HG02798 (cell line): ENCODE results near the gene CHCHD1.
"Not testable (repeated sequence)": the region's sequence is repeated elsewhere in the genome, so short reads cannot be mapped to it uniquely, and the experiment has no call there.

Experiments used
- ATAC-seq: cut with Tn5 transposase; IDR thresholded peaks from one replicate; pipeline ENCODE4 v1.9.1; 2021; ENCODE audit warnings: mild to moderate bottlenecking; ENCODE audit not compliant: unreplicated experiment, poor library complexity

Gene CHCHD1

DNA sequence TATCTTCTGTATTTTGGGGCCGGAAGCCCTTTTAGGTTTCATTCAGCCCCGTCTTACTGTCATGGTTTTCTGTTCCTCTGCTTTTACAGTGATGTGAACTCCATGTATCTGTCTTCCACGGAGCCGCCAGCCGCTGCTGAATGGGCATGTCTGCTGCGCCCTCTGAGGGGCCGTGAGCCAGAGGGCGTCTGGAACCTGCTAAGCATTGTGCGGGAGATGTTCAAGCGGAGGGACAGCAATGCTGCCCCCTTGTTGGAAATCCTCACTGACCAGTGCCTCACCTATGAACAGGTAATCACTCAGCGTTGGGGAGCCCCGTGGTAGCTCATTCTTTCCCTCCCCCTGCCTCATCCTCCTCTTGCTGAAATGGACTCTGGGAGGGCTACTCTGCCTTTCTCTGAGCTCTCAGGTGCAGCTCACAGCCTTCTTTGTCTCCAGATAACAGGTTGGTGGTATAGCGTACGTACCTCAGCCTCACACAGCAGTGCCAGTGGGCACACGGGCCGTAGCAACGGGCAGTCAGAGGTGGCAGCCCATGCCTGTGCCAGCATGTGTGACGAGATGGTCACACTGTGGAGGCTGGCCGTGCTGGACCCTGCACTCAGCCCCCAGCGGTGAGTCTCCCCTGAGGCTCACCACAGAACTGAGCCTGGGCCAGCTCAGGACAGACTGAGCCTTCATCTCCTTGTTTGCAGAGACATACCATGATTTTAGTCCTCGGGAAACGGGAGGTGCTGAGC, 9.2 kb downstream of the CHCHD1 start:
- ATAC-seq = no peak

DNA sequence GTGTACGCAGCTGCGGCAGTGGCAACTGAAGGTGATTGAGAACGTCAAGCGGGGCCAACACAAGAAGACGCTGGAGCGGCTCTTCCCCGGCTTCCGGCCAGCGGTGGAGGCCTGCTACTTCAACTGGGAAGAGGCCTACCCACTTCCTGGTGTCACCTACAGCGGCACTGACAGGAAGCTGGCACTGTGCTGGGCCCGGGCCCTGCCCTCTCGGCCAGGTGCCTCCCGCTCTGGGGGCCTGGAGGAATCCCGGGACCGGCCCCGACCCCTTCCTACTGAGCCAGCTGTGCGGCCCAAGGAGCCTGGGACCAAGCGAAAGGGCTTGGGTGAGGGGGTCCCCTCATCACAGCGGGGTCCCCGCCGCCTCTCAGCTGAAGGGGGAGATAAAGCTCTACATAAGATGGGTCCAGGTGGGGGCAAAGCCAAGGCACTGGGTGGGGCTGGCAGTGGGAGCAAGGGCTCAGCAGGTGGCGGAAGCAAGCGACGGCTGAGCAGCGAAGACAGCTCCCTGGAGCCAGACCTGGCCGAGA, 10.1 kb downstream of the CHCHD1 start:
- no peak for ATAC-seq

DNA sequence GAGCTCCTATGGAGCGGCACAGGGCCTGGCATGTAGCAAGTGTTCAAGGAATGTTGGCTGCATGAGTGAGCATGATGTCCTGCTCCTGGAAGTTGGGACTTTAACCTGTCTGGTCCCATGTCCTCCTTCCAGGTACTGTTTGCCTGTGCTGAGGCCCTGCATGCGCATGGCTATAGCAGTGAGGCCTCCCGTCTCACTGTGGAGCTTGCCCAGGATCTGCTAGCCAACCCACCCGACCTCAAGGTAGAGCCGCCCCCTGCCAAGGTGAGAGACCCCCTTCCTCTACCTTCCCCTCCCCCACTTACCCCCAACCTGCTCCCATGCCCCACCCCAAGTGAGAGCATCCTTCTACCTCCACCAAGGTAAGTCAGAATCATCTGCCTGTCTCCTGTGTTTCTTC, 11.6 kb downstream of the CHCHD1 start:
- ATAC-seq = no peak

DNA sequence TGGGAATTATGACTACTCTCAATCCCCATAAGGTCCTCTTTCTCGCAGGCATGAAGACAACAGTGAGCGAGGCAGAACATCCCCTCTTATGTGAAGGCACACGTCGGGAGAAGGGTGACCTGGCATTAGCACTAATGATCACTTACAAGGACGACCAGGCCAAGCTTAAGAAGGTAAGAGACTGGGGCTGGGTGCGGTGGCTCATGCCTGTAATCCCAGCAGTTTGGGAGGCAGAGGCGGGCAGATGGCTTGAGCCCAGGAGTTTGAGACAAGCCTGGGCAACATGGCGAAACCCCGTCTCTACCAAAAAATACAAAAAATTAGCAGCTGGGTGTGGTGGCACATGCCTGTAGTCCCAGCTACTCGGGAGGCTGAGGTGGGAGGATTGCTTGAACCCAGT, 13.6 kb downstream of the CHCHD1 start:
- not testable (repeated sequence) for ATAC-seq

DNA sequence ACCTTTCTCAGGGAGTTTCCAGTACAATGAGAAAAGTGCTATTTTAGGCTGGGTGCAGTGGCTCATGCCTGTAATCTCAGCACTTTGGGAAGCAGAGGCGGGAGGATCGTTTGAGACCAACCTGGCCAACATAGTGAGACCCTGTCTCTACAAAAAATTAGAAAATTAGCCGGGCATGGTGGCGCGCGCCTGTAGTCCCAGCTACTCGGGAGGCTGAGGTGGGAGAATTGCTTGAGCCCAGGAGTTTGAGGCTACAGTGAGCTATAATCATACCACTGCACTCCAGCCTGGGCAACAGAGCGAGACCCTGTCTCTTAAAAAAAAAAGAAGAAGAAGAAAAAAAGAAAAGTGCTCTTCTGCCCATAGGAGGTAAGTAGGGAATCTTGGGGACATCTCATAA, 14.2 kb downstream of the CHCHD1 start:
- ATAC-seq = not testable (repeated sequence)

DNA sequence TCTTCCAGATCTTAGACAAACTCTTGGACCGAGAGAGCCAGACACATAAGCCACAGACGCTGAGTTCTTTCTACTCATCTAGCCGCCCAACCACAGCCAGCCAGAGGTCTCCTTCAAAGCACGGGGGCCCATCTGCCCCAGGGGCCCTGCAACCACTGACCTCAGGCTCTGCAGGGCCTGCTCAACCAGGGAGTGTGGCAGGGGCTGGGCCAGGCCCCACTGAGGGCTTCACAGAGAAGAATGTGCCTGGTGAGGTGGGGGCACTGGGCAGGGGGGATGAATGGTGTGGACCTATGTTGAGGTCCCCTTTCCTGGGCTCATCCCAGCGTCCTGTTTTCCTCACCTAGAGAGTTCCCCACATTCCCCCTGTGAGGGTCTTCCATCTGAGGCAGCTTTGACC, 14.9 kb downstream of the CHCHD1 start:
- ATAC-seq = no peak

DNA sequence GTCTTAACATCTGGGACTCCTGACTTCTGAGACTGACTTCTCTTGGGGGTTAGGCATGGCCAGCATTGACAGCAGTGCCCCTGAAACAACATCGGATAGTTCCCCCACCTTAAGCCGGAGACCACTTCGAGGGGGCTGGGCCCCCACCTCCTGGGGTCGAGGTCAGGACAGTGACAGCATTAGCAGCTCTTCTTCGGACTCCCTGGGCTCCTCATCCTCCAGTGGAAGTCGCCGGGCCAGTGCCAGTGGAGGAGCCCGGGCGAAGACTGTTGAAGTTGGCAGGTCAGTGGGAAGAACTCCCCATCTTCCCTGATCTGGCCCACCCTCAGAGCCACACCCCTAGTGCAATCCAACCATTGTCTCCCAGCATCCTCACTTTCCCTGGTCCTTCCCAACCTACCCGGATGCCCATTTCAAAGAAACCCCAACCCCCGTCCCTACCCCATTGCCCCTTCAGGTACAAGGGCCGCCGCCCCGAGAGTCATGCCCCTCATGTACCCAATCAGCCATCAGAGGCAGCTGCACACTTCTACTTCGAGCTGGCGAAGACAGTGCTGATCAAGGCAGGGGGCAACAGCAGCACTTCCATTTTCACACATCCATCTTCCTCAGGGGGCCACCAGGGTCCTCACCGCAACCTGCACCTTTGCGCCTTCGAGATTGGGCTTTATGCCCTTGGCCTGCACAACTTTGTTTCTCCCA, 15.6 kb downstream of the CHCHD1 start:
- no peak for ATAC-seq

DNA sequence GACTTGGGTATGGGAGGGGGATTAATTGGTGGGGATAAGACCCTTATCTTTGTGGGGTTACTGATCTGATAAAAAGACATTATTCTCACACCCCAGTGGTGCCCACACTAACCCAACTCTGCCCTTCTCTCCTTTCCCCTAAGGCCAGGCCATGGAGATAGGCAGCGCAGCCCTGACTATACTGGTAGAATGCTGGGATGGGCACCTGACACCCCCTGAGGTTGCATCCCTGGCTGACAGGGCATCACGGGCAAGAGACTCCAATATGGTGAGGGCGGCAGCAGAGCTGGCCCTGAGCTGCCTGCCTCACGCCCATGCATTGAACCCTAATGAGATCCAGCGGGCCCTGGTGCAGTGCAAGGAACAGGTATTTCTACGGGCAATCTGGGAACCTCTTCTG, 16.2 kb downstream of the CHCHD1 start:
- no peak for ATAC-seq

DNA sequence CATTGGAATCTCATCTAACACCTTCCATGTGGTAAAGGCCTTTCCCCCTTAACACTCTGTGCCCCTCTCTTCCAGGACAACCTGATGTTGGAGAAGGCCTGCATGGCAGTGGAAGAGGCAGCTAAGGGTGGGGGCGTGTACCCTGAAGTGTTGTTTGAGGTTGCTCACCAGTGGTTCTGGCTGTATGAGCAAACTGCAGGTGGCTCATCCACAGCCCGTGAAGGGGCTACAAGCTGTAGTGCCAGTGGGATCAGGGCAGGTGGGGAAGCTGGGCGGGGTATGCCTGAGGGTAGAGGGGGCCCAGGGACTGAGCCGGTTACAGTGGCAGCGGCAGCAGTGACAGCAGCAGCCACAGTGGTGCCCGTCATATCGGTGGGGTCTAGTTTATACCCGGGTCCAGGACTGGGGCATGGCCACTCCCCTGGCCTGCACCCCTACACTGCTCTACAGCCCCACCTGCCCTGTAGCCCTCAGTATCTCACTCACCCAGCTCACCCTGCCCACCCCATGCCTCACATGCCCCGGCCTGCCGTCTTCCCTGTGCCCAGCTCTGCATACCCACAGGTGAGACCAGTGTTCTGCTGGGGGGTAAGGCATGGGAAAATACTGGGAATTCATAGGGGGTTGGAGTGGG, 17.2 kb downstream of the CHCHD1 start:
- no peak for ATAC-seq

DNA sequence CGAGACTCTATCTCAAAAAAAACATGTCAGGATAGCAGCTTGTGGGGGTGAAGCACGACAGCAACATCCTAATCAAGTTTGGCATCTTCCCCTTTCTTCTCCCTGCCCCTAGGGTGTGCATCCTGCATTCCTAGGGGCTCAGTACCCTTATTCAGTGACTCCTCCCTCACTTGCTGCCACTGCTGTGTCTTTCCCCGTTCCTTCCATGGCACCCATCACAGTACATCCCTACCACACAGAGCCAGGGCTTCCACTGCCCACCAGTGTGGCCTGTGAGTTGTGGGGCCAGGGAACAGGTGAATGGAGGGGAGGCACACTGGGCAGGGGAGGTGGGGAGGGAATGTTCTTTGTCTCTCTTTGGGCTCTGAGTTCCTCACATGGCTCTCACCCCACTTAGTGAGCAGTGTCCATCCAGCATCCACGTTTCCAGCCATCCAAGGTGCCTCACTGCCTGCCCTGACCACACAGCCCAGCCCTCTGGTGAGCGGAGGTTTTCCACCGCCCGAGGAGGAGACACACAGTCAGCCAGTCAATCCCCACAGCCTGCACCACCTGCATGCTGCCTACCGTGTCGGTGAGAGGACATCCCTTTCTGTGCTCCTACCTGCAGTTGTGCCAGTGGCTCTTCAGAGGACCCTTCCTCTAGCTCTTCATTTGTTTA, 18.2 kb downstream of the CHCHD1 start:
- ATAC-seq = no peak

DNA sequence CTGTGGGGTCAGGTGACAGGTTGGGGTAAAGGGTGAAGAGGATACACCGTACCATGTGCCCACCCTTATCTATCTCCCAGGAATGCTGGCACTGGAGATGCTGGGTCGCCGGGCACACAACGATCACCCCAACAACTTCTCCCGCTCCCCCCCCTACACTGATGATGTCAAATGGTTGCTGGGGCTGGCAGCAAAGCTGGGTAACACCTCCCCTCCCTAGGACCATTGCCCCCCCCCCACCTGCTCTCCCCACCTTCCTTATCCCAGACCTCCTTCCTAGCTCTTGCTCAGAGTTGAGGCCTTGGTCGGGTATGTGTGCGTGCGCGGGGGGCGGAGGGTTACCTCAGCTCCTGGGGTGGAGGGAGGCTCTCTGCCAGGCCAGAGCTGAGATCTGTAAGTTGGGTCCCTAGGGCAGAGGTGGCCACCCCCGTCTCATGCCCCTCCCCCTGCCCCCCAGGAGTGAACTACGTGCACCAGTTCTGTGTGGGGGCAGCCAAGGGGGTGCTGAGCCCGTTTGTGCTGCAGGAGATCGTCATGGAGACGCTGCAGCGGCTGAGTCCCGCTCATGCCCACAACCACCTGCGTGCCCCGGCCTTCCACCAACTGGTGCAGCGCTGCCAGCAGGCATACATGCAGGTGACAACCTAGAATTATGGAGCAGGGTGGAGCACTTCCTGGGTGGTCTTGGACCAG, 18.9 kb downstream of the CHCHD1 start:
- no peak for ATAC-seq

DNA sequence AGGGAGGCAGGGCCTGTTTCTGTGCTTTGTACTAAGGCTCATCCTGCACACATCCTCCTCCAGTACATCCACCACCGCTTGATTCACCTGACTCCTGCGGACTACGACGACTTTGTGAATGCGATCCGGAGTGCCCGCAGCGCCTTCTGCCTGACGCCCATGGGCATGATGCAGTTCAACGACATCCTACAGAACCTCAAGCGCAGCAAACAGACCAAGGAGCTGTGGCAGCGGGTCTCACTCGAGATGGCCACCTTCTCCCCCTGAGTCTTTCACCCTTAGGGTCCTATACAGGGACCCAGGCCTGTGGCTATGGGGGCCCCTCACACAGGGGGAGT, 19.4 kb downstream of the CHCHD1 start:
- ATAC-seq = no peak

DNA sequence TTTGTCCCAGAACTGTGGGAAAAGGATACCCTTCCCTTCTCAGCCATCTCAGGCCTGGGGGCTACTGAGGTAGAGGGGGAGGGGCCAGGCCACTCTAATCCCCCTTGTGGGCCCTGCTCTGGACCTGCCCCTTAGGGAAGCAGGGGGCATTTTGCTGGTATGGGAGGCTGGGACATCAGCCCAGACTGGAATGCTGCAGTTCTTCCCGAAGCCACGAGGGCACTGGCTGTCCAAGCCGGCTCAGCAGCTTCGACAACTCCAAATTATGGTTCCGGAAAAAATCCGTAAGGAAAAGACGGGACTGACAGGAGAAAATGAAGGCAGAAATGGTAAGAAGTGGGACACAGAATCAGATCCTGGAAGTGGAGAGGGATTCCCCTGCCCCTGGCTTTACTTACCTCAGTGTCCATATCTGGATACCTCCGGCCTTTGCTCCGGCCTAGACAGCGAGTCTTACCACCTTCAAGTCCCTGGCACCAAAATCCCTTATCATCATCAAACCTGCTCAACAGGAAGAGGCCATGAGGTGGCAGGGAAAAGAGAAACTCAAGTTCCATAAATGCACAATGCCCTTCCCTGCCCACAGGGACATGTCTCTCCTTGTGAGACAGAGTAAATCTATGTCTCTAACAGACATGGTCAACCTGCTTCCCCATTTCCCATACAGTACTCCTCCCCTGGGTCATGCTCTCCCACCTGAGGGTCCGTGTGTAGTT, 20.6 kb downstream of the CHCHD1 start:
- ATAC-seq = no peak

DNA sequence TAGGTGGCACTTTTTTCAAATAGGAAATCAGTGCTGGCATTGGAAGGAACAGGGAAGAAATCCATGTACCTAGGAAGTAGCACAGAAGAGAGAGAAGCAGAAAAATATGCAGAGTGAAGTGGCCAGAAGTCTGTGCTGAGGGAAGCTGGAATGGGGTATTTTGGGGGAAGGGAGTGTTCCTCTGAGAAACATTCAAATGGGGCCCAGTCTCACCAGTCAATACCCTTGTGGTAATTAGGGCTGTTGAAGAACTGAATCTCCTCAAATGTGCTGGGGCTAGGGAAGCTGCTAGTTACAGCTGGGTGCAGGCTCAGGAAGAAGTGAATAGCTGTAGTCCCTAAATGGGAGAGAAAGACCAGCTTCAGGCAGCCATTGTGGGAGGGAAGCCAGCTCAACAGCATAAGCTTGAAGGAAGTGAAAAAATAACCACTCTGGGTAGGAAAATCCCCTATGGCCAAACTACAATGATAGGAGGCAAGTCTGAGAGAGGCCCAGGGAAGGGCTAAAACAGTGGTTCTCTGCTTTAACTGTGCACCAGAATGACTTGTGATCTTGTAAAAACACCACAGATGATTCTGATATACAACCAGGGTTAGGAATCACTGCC, 21.9 kb downstream of the CHCHD1 start:
- peak; percentile 76 for ATAC-seq

DNA sequence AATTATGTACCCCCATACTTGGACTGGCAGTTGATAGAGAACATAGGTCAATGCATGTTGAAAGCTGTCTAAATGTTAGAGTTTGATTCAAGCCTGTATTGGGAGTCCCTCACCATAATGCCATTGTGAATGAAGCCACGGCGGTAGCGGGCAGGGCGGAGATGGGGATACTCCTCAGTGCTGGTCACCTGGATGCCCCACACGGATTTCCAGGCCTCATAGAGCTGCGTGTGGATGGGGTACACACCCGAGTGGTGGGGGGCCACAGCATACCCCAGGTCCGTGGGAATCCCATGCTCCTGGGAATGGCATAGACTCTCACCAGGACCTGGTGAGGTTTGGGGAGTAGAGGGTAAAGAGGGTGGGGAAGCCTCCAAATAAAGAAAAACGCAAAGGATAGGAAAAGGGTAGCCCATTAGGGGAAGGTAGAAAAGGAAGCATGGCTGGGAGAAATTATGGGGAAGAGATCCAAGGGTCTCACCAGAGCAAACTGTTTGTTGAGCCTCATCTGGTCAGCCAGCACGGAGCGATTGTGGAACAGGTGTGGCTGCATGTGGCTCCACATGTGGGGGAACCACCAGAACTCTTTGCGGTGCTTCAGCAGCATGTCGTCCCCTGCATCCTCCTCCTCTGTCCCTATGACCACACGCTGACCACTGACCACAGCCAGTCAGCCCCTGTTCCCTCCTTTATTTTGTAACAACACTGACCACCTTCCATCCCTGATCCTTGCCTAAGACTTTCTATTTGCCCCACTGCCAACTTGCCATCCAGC, 24.5 kb downstream of the CHCHD1 start:
- no peak for ATAC-seq

DNA sequence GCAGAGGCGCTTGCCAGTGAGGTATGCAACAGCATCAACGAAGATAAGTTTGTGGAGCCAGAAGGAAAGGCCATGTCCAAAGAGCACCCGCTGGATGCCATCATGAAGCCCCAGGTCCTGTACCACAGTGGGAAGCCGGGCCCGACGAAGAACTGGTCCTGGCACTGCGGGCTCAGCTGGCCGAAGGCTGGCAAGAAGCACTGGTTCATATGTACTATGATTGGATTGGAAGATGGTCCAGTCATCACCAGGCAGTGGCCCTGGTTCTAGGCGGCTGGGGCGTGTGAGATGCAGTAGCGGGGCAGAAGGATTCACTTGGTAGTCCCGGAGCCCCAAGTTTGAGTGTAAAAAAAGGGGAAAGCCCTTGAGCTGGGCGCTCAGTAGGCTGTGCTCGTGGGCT, 25.6 kb downstream of the CHCHD1 start:
- no peak for ATAC-seq

DNA sequence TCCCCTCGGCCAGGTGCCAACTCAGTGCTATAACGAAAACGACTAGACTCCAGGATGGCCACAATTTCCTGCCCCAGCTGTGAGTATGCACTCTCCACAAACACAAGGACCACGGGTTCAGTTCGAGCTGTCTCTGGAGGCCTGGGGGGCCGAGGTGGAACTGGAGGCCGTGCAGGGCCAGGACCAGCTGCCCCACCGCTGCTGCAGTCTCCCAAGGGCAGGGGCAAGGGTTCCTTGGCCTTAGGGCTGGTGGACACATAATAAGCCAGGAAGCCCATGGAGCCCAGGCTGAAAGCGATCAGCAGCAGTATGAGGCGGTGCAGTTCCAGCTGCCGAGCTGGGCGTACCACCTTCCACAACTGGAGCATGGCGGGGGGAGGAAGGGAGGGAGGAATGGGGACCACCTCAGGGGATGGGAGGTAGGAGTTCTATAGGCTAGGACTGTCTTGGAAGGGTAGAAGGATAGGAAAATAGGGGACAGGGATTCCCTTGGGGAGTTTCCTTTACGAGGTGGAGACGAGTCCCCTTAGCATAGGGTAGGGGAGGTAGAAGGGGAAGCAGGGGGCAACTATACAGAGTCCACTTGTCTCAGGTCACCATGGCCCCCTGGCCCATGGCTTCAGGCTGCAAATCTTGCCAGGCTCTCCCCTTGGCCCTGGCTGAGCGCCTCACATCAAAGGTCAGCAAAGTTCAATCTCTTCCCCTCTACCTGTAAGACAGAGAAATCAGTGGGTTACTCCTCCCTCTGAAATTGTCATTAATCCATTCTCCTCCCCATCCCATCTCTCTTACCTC, 26.4 kb downstream of the CHCHD1 start:
- ATAC-seq = no peak
